ENCODE results near the gene UTP3.
"Not testable (repeated sequence)": the region's sequence is repeated elsewhere in the genome, so short reads cannot be mapped to it uniquely, and the experiment has no call there.

UTP3 gene

DNA sequence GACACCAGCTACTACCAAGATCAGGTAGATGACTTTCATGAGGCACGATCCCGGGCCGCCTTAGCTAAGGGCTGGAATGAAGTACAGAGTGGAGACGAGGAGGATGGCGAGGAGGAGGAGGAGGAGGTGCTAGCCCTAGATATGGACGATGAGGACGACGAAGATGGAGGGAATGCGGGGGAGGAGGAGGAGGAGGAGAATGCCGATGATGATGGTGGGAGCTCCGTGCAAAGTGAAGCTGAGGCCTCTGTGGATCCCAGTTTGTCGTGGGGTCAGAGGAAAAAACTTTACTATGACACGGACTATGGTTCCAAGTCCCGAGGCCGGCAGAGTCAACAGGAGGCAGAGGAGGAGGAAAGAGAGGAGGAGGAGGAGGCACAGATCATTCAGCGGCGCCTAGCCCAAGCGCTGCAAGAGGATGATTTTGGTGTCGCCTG is 481 bp downstream of the UTP3 start:
- DNase-seq, result no peak

DNA sequence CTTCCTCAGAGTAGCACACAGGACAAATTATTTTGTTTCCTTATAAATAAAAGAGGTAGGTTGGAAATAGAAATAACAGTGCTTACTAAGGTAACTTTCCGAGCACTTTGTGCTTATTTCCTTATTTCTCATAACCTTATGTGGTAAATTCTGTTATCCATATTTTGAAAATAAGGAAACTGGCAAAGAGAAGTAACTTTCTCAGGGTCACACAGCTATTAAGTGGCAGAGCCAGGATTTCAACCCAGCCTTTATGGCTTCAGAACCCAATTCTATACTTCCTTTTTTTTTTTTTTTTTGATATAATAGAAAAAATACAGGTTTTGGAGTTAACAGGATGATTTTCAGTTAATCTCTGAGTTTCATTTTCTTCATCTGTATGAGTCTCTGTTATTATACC is 3.3 kb downstream of the UTP3 start:
- no peak for DNase-seq

DNA sequence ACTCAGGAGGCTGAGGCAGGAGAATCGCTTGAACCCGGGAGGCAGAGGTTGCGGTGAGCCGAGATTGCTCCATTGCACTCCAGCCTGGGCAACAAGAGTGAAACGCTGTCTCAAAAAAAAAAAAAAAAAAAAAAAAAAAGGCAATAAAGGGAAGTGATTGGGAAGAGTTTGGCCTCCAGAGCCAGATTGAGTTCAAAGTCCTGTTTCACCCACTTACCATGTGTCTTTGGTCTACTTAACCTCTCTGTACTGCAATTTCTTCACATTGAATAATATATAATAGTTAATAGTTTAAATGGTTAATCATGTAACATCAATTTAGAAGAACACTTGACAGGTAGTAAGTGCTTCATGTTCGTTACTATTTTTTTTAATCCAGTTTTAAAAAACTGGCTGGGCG is 6.3 kb downstream of the UTP3 start:
- DNase-seq, result not testable (repeated sequence)

DNA sequence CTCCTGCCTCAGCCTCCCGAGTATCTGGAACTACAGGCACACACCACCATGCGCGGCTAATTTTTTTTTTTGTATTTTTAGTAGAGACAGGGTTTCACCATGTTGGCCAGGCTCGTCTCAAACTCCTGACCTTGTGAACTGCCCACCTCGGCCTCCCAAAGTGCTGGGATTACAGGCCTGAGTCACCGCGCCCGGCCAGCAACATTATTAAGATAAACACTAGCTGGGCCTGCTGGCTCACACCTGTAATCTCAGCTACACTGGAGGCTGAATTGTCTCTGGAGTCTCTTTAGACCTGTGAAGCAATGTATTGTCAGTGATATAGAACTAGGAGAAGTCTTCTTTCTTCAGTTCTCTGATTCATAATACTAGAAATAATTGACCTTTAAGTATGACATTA is 10.1 kb downstream of the UTP3 start:
- not testable (repeated sequence) for DNase-seq

DNA sequence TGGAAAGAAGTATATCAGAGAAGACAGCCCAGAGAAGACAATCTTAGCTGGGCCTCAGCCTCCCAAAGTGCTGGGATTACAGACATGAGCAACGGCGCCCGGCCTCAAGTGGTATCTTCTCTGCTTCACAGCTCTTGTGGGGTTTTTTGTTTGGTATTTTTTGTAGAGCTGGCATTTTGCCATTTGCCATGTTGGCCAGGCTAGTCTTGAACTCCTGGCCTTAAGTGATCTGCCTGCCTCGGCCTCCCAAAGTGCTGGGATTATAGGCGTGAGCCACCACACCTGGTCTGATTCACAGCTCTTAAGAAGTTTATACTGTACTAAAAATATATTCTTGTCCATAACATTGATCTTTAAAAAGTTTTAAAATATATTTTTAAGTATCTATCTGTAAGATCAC is 12.4 kb downstream of the UTP3 start:
- DNase-seq, result no peak

DNA sequence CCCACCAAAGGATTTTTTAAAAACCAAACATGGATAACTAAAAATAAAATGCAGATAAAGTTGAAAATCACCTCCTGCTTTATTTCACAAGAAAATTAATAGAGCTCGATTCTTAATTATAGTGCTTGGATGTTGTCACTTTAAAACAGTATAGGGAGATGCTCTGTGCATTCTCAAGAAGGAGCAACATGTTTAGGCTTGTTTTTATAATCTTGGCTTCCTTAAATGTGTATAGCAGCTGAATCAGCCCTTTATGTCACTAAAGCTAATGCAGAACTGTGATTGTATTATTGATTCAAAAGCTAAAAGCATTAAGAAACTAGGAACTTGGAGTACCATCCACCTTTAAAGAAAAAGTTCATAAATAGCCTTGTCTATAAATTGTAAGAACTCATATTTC is 12.9 kb downstream of the UTP3 start:
- DNase-seq, result no peak

DNA sequence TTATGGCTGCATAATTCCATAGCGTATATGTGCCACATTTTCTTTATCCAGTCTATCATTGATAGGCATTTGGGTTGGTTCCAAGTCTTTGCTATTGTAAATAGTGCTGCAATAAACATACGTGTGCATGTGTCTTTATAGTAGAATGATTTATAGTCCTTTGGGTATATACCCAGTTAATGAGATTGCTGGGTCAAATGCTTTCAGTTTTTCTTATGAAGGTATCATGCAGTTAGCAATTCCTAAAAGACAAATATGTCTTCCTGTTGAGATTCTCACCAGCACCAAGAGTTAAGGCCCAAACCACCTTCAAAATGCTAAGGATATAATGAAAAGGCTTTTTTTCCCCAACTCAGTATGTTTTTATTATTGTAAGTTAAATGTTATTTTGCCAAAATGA is 14.3 kb downstream of the UTP3 start:
- DNase-seq, result not testable (repeated sequence)

DNA sequence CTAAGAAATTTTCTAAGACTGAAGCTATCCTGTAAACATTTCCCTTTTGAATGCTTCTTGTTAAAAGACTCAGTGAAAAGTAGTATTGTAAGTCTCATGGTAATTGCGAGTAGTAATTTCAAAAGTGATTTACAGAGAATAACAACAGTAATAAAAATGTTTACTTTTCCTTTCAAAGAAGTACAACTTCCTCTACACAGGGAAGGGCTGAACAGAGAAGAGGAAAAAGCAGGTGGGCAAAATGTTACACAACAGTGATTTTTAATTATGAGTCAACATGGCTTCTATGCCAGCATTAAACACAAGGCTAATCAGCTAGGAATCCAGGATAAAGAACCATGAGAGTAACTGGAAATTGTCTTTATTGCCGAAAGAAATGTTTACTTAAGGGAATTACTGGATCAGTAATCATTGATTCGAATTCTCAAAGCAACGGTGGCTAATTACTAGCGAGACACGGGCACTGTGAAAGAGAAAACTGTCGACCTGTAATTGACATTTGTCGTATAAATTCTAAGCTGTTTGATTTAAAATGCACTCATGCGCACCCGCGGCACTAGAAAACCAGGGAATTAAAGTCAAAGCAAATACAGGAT is 15.4 kb downstream of the UTP3 start:
- DNase-seq, result no peak

DNA sequence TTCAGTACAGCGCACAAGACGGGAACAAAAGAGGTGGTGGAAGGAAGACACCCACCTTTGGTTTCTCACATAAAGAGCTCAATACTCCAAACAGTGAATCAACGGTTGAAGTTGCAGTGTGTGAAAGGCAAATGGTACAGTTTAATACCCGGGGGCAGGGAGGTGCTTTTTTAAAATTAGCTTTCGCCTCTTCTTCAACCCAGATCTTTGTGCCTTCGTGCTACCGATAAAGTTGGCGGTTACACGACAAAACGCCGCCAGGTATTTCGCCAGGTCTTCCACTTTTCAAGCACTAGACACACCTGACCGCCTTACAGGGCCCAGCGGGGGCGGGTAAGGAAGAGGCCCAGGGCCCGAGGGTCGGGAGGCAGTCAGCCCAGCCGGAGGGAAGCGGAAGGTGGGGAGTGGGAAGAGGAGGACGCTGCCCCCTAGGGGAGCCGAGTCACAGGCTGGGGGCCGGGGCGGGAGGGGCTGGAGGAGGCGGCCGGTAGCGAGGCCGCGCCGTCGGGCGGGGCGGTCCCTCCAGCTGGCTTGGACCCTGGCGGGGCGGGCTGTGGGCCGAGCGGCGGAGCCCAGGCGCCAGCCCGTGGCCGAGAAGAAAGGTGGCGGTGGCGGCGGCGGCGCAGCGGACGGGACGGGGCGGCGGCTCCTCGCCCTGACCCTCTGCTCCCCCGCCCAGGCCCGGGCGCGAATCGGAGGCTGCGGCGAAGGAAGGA is 16.0 kb downstream of the UTP3 start:
- DNase-seq, result peak; percentile 23

DNA sequence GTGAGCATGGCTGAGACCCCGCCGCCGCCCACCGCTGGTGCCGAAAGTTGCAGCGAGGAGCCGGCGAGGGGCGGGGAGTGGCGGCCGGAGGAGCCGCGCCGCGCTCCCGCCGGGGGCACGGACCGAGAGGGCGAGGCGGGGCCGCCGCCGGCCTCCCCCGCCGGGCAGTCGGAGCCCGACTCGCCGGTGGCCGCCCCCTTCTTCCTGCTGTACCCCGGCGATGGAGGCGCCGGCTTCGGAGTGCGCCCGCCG is 16.5 kb downstream of the UTP3 start:
- no peak for DNase-seq

DNA sequence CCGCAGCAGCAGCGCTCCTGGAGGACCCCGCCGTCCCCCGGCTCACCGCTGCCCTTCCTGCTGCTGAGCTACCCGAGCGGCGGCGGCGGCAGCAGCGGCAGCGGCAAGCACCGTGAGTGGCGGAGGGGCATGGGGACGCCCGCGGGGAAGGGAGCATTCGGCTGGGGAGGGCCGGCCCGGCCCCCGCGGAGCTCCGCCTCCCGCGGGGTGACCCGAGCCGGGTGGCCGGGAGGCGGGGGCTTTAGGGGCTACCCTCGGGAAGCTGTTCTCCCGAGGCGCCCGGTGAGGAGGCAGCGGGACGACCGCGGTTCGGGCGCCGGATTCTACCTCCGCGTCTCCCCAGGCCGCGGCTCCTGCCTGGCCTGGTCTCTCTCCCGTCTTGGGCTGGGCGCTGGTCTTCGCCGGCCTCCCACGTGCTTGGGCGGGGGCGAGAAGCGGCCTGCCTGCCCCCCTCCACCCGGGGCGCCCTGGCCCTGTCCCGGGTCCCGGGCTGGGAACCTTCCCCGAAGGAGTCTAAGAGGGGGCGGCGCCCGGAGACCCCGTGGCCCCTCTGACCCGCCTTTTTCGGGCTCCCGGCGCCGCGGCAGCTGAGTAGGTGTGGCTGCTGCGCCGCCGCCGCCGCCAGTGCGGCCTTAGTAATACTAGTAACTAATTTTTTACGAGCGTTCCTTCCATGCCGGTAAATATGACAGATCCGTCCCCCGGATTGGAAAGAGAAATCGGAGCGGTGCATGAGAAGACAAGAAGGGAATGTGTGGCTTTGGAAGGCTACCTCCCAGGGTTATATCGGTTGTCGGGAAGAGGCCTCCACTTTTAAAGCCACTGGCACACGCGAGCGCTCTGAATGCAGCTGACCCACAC is 17.1 kb downstream of the UTP3 start:
- DNase-seq, result peak; percentile 34

DNA sequence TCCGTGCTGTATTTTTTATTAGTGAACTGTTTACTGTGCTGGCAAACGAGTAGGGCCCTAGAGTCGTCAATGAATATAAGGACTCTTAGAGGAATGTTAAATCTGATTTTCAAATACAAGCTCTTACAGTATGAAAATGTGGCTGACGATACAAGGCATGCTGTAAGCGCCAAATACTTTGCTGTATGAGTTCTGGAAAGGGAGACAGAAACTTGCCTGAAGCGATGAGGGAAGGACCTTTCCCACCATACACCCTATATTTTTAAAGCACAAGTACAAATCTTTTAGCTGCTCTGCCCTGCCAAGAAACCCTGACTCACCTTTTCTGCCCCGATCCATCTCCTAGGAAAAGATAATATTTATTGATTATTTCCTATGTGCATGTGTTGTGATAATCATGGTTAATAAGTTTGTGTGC is 17.7 kb downstream of the UTP3 start:
- DNase-seq, result no peak

DNA sequence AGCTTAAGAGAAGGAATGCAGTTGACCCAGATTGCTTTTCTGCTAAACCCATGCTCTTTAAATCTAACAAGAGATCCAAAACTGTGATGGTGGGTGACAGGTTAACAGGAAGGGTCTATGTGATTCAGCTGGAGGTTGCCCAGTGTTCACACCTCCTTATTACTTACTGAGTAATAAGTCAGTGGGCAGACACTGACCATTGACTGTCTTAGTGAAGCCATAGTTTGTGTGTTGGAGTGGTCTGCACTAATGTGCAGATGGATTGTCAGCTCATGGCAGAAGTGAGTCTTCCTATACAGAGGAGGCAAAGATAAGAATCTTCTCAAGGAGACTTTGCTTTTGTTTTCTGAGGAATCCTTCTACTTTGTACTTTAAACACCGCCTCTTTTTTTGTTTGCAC is 18.2 kb downstream of the UTP3 start:
- no peak for DNase-seq

DNA sequence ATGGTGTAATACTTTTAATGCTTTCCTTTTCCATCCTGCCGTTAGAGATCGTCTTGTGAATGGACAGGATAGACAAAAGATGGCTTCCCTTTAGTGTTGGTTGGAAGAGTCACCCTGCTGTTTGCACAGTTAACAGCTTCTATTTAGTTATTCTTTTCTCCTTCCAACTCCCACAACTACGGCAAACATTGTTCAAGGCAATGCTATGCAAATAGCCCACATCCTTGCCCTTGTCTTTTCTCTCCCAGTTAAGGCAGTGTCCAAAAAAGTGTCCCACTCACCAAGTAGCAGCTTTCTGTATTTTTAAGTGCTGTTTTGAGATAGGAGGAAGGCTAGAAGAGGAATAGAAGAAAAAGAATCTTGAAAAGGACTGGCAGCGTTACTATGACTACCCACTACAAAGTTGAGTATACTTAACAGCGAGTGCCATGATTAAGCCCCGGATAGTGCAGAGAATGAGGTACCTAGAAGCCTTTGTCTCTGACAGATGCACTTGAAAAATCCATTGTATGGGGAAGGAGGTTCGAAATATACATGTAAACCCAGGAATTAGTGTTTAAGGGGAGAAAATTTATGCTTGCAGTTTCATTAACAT is 21.4 kb downstream of the UTP3 start:
- DNase-seq, result no peak

DNA sequence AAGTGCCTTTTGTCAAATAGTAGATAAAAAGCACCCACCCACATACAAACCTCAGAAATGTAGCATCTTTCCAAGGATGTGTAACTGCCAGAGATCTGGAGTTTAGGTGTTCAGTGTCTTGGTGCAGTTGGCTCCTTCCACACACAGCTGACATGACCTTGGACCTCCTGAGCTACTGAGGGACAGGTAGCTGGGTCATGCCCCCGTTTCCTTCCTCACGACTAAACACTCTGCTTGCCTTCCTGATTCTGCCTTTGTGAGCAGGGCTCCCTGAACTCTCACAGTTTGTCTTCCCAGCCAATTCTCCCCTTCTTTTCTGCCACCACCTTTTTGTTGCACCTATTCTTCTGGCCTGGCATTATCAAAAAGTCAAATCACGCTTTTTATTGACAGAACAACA is 23.3 kb downstream of the UTP3 start:
- no peak for DNase-seq

DNA sequence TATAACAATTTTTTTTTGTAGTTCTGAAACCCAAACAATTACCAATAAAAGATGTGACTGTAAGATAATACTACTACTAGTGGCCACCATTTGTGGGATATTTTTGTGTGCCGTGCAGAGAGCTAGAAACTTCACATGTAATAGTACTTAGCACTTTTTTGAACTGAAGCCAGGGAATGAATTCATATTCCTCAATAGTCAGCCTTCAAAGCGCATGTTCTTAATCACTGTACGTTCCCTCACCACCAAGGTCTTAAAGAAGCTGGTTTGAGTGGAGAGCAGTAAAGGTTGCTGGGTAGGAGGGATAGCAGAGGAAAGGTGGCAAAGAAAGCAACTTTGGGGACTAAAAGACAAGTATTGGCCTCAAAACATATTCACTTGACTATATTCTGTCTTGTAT is 23.8 kb downstream of the UTP3 start:
- no peak for DNase-seq

DNA sequence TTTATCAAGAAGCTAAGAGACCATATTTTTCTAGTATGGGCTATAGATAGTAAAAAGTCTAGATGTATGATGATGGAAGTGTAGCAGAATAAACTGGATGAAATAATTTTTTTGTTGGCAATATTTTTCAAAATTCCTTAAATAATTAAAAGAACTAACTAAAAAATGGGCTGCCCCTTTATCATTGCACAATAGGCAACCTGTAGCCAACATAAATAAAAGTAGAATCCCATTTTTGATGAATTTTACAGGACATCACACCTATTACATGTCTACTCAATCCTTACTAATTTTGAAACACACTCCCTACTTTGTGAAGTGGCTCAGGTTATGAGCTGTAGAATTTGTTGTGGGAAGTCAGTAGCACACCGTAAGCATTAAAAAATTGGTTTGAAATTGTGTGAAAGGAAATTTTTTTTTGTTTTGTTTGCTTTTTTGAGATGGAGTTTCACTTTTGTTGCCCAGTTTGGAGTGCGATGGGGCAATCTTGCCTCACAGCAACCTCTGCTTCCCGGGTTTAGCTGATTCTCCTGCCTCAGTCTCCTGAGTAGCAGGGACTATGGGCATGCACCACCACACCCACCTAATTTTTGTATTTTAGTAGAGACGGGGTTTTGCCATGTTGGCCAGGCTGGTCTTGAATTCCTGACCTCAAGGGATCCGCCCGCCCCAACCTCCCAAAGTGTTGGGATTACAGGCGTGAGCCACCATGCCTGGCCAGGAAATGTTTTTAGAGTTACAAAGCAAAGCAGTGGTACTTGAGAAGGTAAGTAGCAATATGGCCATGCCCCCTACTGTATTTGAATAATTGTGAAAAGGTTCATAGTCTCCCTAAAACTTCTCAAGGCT is 24.5 kb downstream of the UTP3 start:
- DNase-seq, result no peak

DNA sequence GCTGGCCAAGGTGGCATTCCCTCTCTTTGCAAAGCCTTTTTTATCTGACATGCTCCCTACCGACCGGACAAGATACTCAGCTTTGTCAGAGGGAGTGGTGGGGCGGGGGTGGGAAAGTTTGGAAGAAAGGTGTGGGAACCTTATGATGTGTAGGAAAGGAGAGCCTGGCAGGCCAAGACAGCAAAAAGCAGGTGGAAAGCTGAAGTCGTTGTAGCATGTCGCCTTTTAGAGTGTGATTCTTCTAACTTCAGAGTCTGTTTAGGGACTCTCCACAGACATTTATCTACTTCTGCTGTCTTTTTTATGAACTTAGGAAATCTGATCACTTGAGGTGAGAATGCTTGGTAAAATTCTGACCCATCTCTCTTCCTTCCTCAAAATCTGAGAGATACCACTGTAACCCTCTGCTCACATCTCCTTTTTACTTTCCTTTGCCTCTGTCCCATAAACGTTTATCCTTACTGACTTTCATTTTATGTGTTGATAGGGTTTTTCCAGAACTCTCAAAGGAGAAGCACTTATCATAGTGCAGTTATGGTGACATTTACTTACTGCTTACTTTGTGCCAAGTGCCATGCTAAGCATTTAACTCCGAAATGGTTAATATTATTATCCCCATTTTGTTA is 25.2 kb downstream of the UTP3 start:
- no peak for DNase-seq

DNA sequence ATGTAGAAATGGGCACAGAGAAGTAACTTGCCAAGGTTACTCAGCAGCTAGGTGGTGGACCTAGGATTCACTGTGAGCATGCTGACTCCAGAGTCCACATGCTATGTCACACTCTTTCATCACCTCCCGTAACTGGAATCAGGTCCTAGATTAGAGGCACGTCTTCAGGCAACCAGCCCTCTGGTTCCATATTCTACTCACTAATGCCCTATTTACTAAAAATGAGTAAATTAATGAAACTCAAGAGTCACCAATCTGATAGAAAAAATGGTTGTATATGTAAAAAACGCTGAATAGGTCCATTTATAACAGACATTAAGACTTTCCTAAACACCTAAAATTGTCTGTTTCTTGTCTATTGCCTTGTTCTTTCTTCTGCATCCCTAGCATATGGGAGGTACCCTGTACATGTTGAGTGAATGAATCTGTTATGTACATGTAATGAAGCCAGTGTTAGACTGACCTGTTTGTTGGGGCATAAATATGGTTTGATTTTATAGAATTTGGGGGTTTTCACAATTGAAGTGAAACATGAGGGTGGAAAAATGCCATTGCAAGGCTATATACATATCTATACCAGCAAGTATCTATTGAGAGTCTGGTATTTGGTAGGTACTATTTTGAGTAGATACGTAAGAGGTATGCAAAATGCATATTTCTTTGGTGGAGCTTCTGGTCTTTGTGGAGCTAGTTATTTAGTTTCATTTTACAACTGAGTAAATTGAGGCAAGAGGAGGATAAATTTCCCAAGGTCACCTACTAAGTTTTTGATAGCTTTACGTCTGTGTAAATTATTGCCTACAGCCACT is 26.0 kb downstream of the UTP3 start:
- DNase-seq, result no peak

DNA sequence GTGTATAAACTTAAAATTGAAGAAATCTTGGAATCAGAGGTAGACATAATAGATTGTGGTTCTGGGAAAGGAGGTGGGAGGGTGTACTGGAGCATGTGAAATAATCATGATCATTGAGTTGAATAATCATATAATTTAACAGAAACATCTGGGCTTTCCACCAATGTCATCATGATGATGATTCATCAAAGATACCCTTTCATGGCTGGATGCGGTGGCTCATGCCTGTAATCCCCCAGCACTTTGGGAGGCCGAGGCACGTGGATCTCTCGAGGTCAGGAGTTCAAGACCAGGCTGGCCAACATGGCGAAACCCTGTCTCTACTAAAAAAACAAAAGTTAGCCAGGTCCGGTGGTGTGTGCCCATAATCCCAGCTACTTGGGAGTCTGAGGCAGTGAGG is 26.8 kb downstream of the UTP3 start:
- DNase-seq, result no peak

DNA sequence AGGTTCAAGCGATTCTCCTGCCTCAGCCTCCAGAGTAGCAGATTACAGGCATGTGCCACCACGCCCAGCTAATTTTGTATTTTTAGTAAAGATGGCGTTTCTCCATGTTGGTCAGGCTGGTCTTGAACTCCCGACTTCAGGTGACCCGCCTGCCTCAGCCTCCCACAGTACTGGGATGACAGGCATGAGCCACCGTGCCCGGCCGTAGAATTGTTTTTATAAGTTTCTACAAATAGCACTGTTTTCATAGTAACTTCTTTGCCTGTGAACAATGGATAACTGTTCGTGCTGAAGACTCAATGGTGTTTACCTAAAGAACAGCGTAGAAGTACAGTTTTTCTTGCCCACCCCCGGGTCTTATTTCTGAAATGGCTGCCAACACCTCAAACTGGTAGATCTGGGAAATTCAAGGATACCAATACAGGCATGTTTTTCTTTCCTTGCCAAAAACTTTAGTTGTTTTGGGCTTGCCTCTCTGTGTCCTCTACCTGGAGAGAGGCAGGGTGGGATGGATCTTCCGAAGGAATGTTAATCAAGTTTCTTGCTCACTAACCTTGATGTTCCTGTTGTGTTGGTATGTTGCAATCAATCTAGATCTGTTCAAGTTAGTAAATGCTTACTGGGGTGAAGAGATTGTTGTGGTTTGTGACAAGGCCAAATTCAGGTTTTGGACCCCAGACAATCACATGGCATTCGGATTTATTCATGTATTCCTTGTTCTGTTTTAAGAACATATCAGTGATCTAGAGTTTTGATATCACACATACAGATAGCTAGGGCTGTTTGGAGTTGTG is 30.7 kb downstream of the UTP3 start:
- no peak for DNase-seq
